H9 (cell line): Measurements from ENCODE around the gene ADARB2. TPM values are rescaled to one million over a fixed set of nuclear protein-coding genes. Genes with fewer than 3 reads are reported as not detected.

Source experiments
- DNase-seq: peaks from one replicate; pipeline ENCODE4 v3.0.0-alpha.2; 2017
- H2AFZ ChIP-seq: one replicate; pipeline ENCODE4 v1.6.1; 2013; ENCODE audit warnings: mild to moderate bottlenecking, low read length, control low read depth, moderate library complexity
- H2AK5ac ChIP-seq: 2 replicates; pipeline ENCODE4 v1.6.1; 2013; ENCODE audit warnings: low read length, control low read depth, mixed read lengths; ENCODE audit not compliant: insufficient read length
- H2BK120ac ChIP-seq: one replicate; pipeline ENCODE4 v1.6.1; 2013; ENCODE audit warnings: low read depth, mild to moderate bottlenecking, low read length, control low read depth, inconsistent platforms; ENCODE audit not compliant: poor library complexity, severe bottlenecking
- H2BK12ac ChIP-seq: 2 replicates; pipeline ENCODE4 v1.6.1; 2013; ENCODE audit warnings: low read length, control low read depth, mixed read lengths, low read depth; ENCODE audit not compliant: insufficient read length
- H2BK15ac ChIP-seq: 2 replicates; pipeline ENCODE4 v1.6.1; 2013; ENCODE audit warnings: low read depth, low read length, control low read depth
- H2BK20ac ChIP-seq: one replicate; pipeline ENCODE4 v1.6.1; 2013; ENCODE audit warnings: low read depth, mild to moderate bottlenecking, low read length, control low read depth, inconsistent platforms; ENCODE audit not compliant: poor library complexity, severe bottlenecking
- H2BK5ac ChIP-seq: 2 replicates; pipeline ENCODE4 v1.6.1; 2013; ENCODE audit warnings: low read length, control low read depth, mixed read lengths; ENCODE audit not compliant: insufficient read length
- H3K14ac ChIP-seq: 2 replicates; pipeline ENCODE4 v1.6.1; 2013; ENCODE audit warnings: low read length, control low read depth; ENCODE audit not compliant: insufficient read depth
- H3K18ac ChIP-seq: 2 replicates; pipeline ENCODE4 v1.6.1; 2013; ENCODE audit warnings: low read depth, mild to moderate bottlenecking, mixed read lengths, low read length, control low read depth; ENCODE audit not compliant: insufficient read length
- H3K23ac ChIP-seq: 2 replicates; pipeline ENCODE4 v1.6.1; 2013; ENCODE audit warnings: low read length, control low read depth, mixed read lengths, low read depth; ENCODE audit not compliant: insufficient read length
- H3K23me2 ChIP-seq: 2 replicates; pipeline ENCODE4 v1.6.1; 2013; ENCODE audit warnings: low read depth, mild to moderate bottlenecking, mixed read lengths, low read length, control low read depth; ENCODE audit not compliant: insufficient read length, poor library complexity, severe bottlenecking
- H3K27ac ChIP-seq: 2 replicates; pipeline ENCODE4 v1.5.1; 2013; ENCODE audit warnings: low read length, control low read depth, mixed read lengths, low read depth; ENCODE audit not compliant: insufficient read length
- H3K27me3 ChIP-seq: 2 replicates; pipeline ENCODE4 v1.6.1; 2013; ENCODE audit warnings: low read length, control low read depth, inconsistent platforms; ENCODE audit not compliant: insufficient read depth
- H3K4ac ChIP-seq: 2 replicates; pipeline ENCODE4 v1.6.1; 2013; ENCODE audit warnings: low read depth, mild to moderate bottlenecking, control low read depth, inconsistent platforms, low read length, moderate library complexity
- H3K4me1 ChIP-seq: 2 replicates; pipeline ENCODE4 v1.6.1; 2013; ENCODE audit warnings: low read length, control low read depth, inconsistent platforms; ENCODE audit not compliant: insufficient read depth
- H3K4me2 ChIP-seq: 2 replicates; pipeline ENCODE4 v1.6.1; 2013; ENCODE audit warnings: low read length, control low read depth, mixed read lengths; ENCODE audit not compliant: insufficient read length, insufficient read depth
- H3K56ac ChIP-seq: 2 replicates; pipeline ENCODE4 v1.6.1; 2013; ENCODE audit warnings: low read depth, mild to moderate bottlenecking, mixed read lengths, low read length, control low read depth; ENCODE audit not compliant: insufficient read length
- H3K79me1 ChIP-seq: 2 replicates; pipeline ENCODE4 v1.6.1; 2013; ENCODE audit warnings: low read depth, mild to moderate bottlenecking, moderate library complexity, low read length, control low read depth, inconsistent platforms; ENCODE audit not compliant: insufficient read depth, poor library complexity, severe bottlenecking
- H3K79me2 ChIP-seq: 2 replicates; pipeline ENCODE4 v1.6.1; 2013; ENCODE audit warnings: low read length, control low read depth, inconsistent platforms; ENCODE audit not compliant: insufficient read depth
- H3K9ac ChIP-seq: 2 replicates; pipeline ENCODE4 v1.6.1; 2013; ENCODE audit warnings: low read length, control low read depth, mixed read lengths; ENCODE audit not compliant: insufficient read length; ENCODE audit errors: extremely low read depth
- H3K9me3 ChIP-seq: one replicate; pipeline ENCODE4 v1.6.1; 2013; ENCODE audit warnings: low read depth, low read length, inconsistent platforms; ENCODE audit not compliant: control insufficient read depth
- H3T11ph ChIP-seq: one replicate; pipeline ENCODE4 v1.6.1; 2013; ENCODE audit warnings: mild to moderate bottlenecking, low read length, control low read depth, inconsistent platforms
- H4K20me1 ChIP-seq: one replicate; pipeline ENCODE4 v1.6.1; 2013; ENCODE audit not compliant: control insufficient read depth, insufficient read length, insufficient read depth
- H4K5ac ChIP-seq: 2 replicates; pipeline ENCODE4 v1.6.1; 2013; ENCODE audit warnings: low read depth, mild to moderate bottlenecking, mixed read lengths, low read length, control low read depth; ENCODE audit not compliant: insufficient read length
- H4K8ac ChIP-seq: replicated peaks from 2 replicates; pipeline ENCODE4 v1.6.1; 2013; ENCODE audit warnings: low read length, control low read depth, mixed read lengths, low read depth; ENCODE audit not compliant: insufficient read length
- H4K91ac ChIP-seq: 2 replicates; pipeline ENCODE4 v1.6.1; 2013; ENCODE audit warnings: low read depth, mild to moderate bottlenecking, moderate library complexity, mixed read lengths, low read length, control low read depth; ENCODE audit not compliant: insufficient read length
- H3K27ac Mint-ChIP-seq, 3 experiments: 2 replicates in 2 of 3; 3 replicates in 1 of 3; pipeline ENCODE4 v1.8.0; 2020 to 2021; ENCODE audit warnings: mixed read lengths in 3 of 3, mild to moderate bottlenecking in 1 of 3, moderate library complexity in 1 of 3
- H3K27me3 Mint-ChIP-seq: 2 replicates; pipeline ENCODE4 v1.8.0; 2021; ENCODE audit warnings: low read depth, mild to moderate bottlenecking, moderate library complexity, mixed read lengths
- H3K36me3 Mint-ChIP-seq, 3 experiments: 2 replicates in 2 of 3; 3 replicates in 1 of 3; pipeline ENCODE4 v1.8.0; 2020 to 2021; ENCODE audit warnings: low read depth in 3 of 3, mixed read lengths in 3 of 3; ENCODE audit not compliant: insufficient read depth in 1 of 3
- H3K4me1 Mint-ChIP-seq, 2 experiments: 2 replicates each; pipeline ENCODE4 v1.8.0; 2020; ENCODE audit warnings: mixed read lengths in 2 of 2
- H3K4me3 Mint-ChIP-seq, 2 experiments: 2 replicates in 1 of 2; 3 replicates in 1 of 2; pipeline ENCODE4 v1.8.0; 2020 to 2021; ENCODE audit warnings: mild to moderate bottlenecking in 2 of 2, mixed read lengths in 2 of 2, moderate library complexity in 1 of 2
- H3K9me3 Mint-ChIP-seq, 2 experiments: 2 replicates in 1 of 2; 3 replicates in 1 of 2; pipeline ENCODE4 v1.8.0; 2020; ENCODE audit warnings: mild to moderate bottlenecking in 2 of 2, mixed read lengths in 2 of 2, moderate library complexity in 1 of 2
- WGBS: extraction: QIAGEN DNeasy Blood & Tissue Kit; methylation state at CpG from one replicate; pipeline ENCODE4 v1.1.7; 2013; ENCODE audit warnings: missing lambda C conversion rate, low lambda C conversion rate, mixed read lengths; ENCODE audit not compliant: insufficient read length; ENCODE audit errors: extremely low coverage; 5-methylcytosine and 5-hydroxymethylcytosine counted together
- total RNA-seq: library from RNA; stranded (reverse); gene quantifications from 2 replicates; pipeline ENCODE4 v1.2.1, GENCODE V29; 2021
- TF ChIP-seq, protein P1 (sequence below): fragments of 200-600 bp; sonication (generic); conservative IDR thresholded peaks from 3 replicates; pipeline ENCODE4 v1.8.0; 2021; ENCODE audit warnings: antibody characterized with exemption, mild to moderate bottlenecking

ADARB2 gene
- total RNA-seq, 1 experiment from 2014 or later, result 0.87 TPM

DNA sequence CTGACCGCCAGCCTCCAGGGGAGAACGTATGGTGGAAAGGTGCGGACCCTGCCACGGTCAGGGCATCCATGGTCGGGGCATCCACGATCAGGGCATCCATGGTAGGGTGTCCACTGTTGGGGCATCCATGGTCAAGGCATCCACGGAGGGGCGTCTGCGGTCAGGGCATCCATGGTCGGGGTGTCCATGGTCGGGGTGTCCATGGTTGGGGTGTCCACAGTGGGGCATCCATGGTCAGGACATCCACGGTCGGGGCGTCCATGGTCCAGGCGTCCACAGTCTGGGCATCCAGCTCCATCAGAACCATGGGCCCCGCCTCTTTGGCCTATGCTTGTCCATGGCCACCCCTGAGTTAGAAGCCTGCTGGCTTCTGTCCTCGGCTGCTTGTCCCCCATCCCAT lies 148.1 kb downstream of the ADARB2 start:
- no peak overlapping the region for H3K4me2 ChIP-seq
- H3K23me2 ChIP-seq, result no peaks in the 10 kb centered on the region
- no CpG with 5 or more reads among the region's 17 CpGs for WGBS
- no peak overlapping the region for H3K18ac ChIP-seq
- no peak overlapping the region for H3K4ac ChIP-seq
- H3K27me3 Mint-ChIP-seq, result peaks cover 12% of the 10 kb centered on the region
- H2AK5ac ChIP-seq, result no peak overlapping the region
- DNase-seq, result peak; percentile 8
- no peak overlapping the region for H3K4me3 Mint-ChIP-seq
- H3K9me3 ChIP-seq, result no peaks in the 10 kb centered on the region
- H3K9me3 Mint-ChIP-seq, result peaks cover 7 to 9% of the 10 kb centered on the region in 2 experiments; a peak in 3 of 5 replicates
- H3T11ph ChIP-seq, result no peak overlapping the region
- H4K20me1 ChIP-seq, result no peaks in the 10 kb centered on the region
- no peak overlapping the region for H2BK15ac ChIP-seq
- no peak overlapping the region for H2BK20ac ChIP-seq
- no peak overlapping the region for H3K9ac ChIP-seq
- H3K4me1 ChIP-seq, result no peaks in the 10 kb centered on the region
- no peak overlapping the region for H3K14ac ChIP-seq
- H3K27ac Mint-ChIP-seq, result no peak overlapping the region
- no peak overlapping the region for H4K5ac ChIP-seq
- TF ChIP-seq, protein P1, sequence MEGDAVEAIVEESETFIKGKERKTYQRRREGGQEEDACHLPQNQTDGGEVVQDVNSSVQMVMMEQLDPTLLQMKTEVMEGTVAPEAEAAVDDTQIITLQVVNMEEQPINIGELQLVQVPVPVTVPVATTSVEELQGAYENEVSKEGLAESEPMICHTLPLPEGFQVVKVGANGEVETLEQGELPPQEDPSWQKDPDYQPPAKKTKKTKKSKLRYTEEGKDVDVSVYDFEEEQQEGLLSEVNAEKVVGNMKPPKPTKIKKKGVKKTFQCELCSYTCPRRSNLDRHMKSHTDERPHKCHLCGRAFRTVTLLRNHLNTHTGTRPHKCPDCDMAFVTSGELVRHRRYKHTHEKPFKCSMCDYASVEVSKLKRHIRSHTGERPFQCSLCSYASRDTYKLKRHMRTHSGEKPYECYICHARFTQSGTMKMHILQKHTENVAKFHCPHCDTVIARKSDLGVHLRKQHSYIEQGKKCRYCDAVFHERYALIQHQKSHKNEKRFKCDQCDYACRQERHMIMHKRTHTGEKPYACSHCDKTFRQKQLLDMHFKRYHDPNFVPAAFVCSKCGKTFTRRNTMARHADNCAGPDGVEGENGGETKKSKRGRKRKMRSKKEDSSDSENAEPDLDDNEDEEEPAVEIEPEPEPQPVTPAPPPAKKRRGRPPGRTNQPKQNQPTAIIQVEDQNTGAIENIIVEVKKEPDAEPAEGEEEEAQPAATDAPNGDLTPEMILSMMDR, result no peak
- H3K23ac ChIP-seq, result no peak overlapping the region
- H2BK120ac ChIP-seq, result no peak overlapping the region
- no peak overlapping the region for H2BK5ac ChIP-seq
- peaks cover 0 to 5% (median 0%) of the 10 kb centered on the region in 3 experiments; a peak in 5 of 7 replicates for H3K36me3 Mint-ChIP-seq
- H2BK12ac ChIP-seq, result no peak overlapping the region
- no peak overlapping the region for H2AFZ ChIP-seq
- no peak overlapping the region for H3K27ac ChIP-seq
- no peaks in the 10 kb centered on the region for H3K79me2 ChIP-seq
- H4K91ac ChIP-seq, result no peak overlapping the region
- no peak overlapping the region for H3K56ac ChIP-seq
- H3K79me1 ChIP-seq, result no peaks in the 10 kb centered on the region
- no peak overlapping the region for H4K8ac ChIP-seq
- H3K27me3 ChIP-seq, result no peaks in the 10 kb centered on the region
- no peaks in the 10 kb centered on the region for H3K4me1 Mint-ChIP-seq
